GM12878 (cell line): ENCODE data around the gene MAGIX.

ENCODE experiments used
- SPI1 ChIP-seq: IDR thresholded peaks from 2 replicates; pipeline ENCODE4 v1.6.1; 2011; ENCODE audit warnings: low read depth, mild to moderate bottlenecking, low read length, moderate library complexity, borderline replicate concordance; ENCODE audit not compliant: insufficient read depth
- TAF1 ChIP-seq: IDR thresholded peaks from 2 replicates; pipeline ENCODE4 v1.6.1; 2011; ENCODE audit warnings: mild to moderate bottlenecking, low read depth, low read length, borderline replicate concordance

DNA sequence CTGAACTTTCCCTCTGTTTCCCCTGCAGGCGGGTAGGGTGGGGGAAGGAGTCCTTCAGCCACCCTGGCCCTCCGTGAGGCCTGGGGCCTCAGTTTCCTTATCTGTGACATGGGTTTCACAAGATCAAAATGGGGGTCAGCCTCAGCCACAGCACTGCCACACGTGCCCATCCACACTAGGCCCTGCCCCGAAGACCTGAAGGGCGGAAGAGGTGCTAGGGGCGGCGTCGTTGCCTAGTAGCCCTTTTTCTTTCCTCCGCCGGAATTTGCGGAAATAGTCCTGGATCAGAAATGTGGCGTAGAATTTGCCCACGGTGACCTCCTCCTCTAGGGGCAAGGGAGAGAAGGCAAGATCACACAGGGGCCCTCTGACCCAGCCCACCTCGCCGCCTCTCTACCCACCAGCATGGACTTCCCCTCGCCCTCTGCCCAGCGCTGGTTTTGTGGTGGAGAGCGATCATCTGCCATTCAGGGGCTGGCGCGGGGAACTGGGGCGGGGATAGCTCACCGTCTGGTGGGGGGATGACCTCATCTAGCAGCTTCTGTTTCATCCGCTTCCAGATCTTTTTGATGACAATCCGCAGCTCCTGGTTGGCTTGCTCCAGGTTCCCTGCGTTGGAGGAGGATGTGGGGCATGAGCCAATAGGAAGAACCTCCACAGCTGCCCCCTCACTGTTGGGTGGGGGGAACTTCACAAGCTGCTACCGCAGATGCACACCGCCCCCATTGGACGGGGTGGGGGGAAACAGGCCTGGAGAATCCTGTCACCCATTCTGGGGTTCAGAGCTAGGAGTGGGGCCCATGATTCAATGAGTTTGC is 47.1 kb downstream of the MAGIX start:
- no peak for TF ChIP-seq SPI1
- no peak for TF ChIP-seq TAF1
